ENCODE data around the gene HLA-DMA.
A peak's percentile ranks its signal among the peaks of the same experiment; 100 is the strongest.
"Not testable (repeated sequence)": the region's sequence is repeated elsewhere in the genome, so short reads cannot be mapped to it uniquely, and the experiment has no call there.

The HLA-DMA gene

GRCh38 chr6:32954986-32955802 lies 2.3 kb upstream of the HLA-DMA start:
- DNase-seq (ENCODE audit: low spot score) (no peak), FAIRE-seq (no peak)

- DNase-seq (ENCODE audit: low spot score), result no peak
- no peak for FAIRE-seq
These were observed 1.4 kb upstream of the HLA-DMA start for GRCh38 chr6:32954267-32954666.

- FAIRE-seq, result no peak
These were observed 878 bp upstream of the HLA-DMA start for GRCh38 chr6:32953775-32954174.

GRCh38 chr6:32950449-32950848 lies 2.4 kb downstream of the HLA-DMA start:
- FAIRE-seq, result no peak
- no peak for DNase-seq (ENCODE audit: low spot score)

More at GRCh38 chr6:32953775-32954174, 878 bp upstream of the HLA-DMA start:
- DNase-seq (ENCODE audit: low spot score), result no peak

- FAIRE-seq, result no peak
These were observed 2.9 kb downstream of the HLA-DMA start for GRCh38 chr6:32950010-32950409.

GRCh38 chr6:32949113-32949512 lies 3.8 kb downstream of the HLA-DMA start:
- FAIRE-seq, result no peak
- no peak for DNase-seq (ENCODE audit: low spot score)

More at GRCh38 chr6:32950010-32950409, 2.9 kb downstream of the HLA-DMA start:
- DNase-seq (ENCODE audit: low spot score), result no peak

GRCh38 chr6:32947552-32948465 lies 5.1 kb downstream of the HLA-DMA start:
- DNase-seq (ENCODE audit: low spot score), result peak; percentile 45
- no peak for FAIRE-seq

- DNase-seq (ENCODE audit: low spot score) (no peak), FAIRE-seq (no peak)
These were observed 6.0 kb downstream of the HLA-DMA start for GRCh38 chr6:32946893-32947292.

- DNase-seq (ENCODE audit: low spot score) (no peak), FAIRE-seq (no peak)
These were observed 6.9 kb downstream of the HLA-DMA start for GRCh38 chr6:32945953-32946352.

- DNase-seq (ENCODE audit: low spot score), result no peak
- FAIRE-seq, result no peak
These were observed 7.7 kb downstream of the HLA-DMA start for GRCh38 chr6:32945108-32945760.

GRCh38 chr6:32943864-32944649 lies 8.8 kb downstream of the HLA-DMA start:
- DNase-seq (ENCODE audit: low spot score) (no peak), FAIRE-seq (no peak)

- not testable (repeated sequence) for FAIRE-seq; DNase-seq (ENCODE audit: low spot score)
These were observed 10.3 kb downstream of the HLA-DMA start for GRCh38 chr6:32942555-32943123.

GRCh38 chr6:32941214-32941768 lies 11.6 kb downstream of the HLA-DMA start:
- FAIRE-seq, result peak; percentile 69

GRCh38 chr6:32940656-32941213 lies 12.2 kb downstream of the HLA-DMA start, which contains the start of gene HLA-DMB:
Gene HLA-DMB, minus strand, starts transcription at chr6:32941028. Its CDS starts 221 bp downstream, at chr6:32940807.
- FAIRE-seq (no peak), DNase-seq (ENCODE audit: low spot score) (peak; percentile 52)

More at GRCh38 chr6:32941214-32941768, 11.6 kb downstream of the HLA-DMA start:
- peak; percentile 63 for DNase-seq (ENCODE audit: low spot score)

- no peak for FAIRE-seq
- DNase-seq (ENCODE audit: low spot score), result no peak
These were observed 14.4 kb downstream of the HLA-DMA start for GRCh38 chr6:32938494-32938893.

GRCh38 chr6:32937230-32937633 lies 15.7 kb downstream of the HLA-DMA start:
- FAIRE-seq (no peak), DNase-seq (ENCODE audit: low spot score) (no peak)

GRCh38 chr6:32936239-32937152 lies 16.4 kb downstream of the HLA-DMA start:
- FAIRE-seq, result no peak
- DNase-seq (ENCODE audit: low spot score), result no peak

- FAIRE-seq, result no peak
- DNase-seq (ENCODE audit: low spot score), result no peak
These were observed 17.2 kb downstream of the HLA-DMA start for GRCh38 chr6:32935551-32936238.

Data from RCC 7860 (cell line).